GM20000 (cell line): ENCODE measurements around the gene PTPRG.

Experiments
- DNase-seq: peaks from one replicate; pipeline ENCODE4 v3.0.0; 2012; ENCODE audit warnings: low spot score
- TF ChIP-seq, protein P1 (sequence below): IDR thresholded peaks from 2 replicates; pipeline ENCODE4 v1.5.1; 2012; ENCODE audit warnings: mild to moderate bottlenecking, control low read depth; ENCODE audit errors: extremely low read depth, missing control alignments

Gene PTPRG

DNA sequence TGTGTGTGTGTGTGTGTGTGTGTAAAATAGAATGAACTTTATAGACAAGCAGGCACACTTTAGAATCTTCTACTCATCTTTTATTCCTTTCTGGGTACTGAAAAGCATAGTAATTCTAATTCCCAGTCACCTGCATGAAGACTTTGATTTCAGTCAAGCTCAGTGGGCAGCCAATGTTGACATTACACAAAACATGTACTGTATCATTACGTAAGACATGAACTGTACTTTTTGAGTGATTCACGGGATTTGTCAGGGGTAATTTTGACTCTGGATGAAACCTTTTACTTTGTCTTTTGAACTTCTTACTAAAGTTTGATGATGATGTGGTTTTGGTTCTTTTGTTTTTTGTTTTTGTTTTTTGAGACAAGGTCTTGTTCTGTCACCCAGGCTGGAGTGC, 38.8 kb downstream of the PTPRG start:
- TF ChIP-seq, protein P1, sequence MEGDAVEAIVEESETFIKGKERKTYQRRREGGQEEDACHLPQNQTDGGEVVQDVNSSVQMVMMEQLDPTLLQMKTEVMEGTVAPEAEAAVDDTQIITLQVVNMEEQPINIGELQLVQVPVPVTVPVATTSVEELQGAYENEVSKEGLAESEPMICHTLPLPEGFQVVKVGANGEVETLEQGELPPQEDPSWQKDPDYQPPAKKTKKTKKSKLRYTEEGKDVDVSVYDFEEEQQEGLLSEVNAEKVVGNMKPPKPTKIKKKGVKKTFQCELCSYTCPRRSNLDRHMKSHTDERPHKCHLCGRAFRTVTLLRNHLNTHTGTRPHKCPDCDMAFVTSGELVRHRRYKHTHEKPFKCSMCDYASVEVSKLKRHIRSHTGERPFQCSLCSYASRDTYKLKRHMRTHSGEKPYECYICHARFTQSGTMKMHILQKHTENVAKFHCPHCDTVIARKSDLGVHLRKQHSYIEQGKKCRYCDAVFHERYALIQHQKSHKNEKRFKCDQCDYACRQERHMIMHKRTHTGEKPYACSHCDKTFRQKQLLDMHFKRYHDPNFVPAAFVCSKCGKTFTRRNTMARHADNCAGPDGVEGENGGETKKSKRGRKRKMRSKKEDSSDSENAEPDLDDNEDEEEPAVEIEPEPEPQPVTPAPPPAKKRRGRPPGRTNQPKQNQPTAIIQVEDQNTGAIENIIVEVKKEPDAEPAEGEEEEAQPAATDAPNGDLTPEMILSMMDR: no peak
- DNase-seq: no peak

DNA sequence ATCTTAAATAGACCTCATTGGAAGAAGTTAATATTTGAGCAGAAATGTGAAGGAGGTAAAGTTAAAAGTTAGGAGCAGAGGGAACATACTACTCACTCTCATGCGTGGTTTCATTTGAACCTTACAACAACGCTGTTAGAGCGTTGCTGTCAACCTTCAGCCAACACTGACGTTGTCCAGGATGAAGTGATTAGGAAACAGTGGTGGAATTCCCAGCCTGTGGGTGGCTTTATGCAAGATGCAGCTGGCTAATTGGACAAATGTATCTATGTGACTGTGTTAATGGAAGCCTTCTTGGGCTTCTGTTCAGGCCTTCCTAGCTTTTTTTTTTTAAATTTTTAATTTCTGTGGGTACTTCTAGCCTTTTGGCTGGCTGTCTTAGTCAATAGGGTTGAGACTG, 40.5 kb downstream of the PTPRG start:
- TF ChIP-seq, protein P1: no peak
- no peak for DNase-seq

DNA sequence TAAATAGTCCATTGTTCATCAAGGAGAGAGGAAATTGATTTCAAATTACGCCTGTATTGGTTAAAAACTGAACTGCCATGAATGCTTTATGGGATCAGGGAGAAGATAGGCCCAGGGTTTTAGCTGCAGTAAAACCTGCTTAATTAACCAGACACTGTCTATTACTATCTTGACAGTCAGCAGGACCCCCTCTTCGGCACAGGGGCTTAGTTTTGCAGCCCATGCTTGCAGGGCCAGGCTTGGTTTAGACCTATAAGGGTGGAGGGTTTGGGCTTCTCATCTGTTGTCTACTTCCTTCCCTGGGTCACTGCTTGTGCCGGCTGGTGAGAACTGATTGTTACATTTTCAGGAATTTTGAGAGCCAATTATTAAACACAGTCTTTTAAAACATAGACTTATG, 41.1 kb downstream of the PTPRG start:
- TF ChIP-seq, protein P1: no peak
- DNase-seq: no peak

DNA sequence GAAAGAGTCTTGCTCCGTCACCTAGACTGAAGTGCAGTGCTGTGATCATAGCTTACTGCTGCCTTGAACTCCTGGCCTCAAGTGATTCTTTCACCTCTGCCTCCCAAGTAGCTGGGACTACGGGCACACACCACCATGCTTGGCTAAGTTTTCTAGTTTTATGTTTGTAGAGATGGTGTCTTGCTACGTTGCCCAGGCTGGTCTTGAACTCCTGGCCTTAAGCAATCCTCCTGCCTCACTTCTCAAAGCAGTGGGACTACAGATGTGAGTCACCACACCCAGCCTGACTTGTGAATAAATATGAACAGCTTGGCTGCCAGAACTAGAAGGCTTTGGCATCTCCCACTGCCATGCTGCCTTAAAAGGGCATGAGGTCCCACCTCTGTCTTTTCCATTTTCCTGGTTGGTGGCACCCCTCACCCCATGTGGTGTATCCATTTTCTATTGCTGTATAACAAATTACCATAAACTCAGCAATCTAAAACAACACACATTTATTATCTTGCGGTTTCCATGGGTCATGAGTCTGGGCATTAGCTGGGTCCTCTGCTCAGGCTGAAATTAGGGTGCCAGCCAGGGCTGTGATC, 44.3 kb downstream of the PTPRG start:
- DNase-seq: no peak
- TF ChIP-seq, protein P1: no peak

DNA sequence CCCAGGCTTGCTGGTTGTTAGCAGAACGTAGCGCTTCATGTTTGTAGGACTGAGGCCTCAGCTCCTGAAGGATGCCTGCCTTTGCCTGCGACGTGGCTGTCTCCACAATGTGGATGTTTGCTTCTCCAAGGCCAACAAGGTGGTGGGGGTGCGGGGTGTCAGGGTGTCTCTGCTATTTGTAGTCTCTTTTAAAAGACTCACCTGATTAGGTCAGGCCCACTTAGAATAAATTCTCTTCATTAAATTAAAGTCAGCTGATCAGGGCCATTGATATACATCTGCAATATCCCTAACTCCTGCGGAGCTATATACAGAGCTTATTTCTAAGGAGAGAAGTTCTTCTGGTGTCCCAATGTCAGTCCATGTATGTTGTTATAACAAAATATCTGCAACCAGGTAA, 44.8 kb downstream of the PTPRG start:
- no peak for DNase-seq
- TF ChIP-seq, protein P1: no peak

DNA sequence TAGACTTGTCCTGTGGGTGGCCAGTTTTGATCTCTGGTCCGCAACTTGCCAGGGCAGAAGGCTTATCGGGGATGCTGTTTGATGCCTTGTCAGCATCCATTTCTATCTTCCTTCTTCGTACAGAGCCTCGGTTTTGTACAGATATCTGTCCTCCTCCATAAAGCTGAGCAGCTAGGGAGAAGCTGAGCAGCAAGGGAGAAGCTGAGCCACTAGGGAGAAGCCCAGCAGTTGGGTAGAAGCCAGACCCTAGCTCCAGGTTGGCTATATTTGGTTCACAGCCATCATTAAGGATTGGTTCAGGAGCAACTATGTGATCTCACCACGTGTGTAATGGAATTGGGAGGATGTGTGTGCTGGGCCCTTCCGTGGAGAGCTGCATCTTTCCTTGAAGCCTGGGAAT, 46.7 kb downstream of the PTPRG start:
- DNase-seq: no peak

DNA sequence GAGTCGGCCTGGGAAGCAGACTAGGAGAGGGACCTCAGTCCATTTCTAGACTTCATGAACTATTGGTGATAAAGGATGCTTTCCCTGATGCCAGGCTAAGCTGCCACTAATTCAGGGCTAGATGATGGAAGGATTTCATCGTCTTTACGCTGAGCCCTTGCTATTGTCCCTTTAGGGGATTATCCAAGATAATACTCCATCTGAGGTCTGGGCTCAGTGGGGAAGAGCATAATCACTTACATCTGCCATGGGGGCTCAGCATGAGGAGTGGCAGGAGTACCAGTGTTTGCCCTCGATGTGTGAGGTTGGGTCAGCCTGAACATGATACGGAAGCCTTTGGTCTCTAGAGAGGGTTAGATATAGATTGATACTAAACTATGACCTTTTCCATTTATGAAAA, 47.3 kb downstream of the PTPRG start:
- DNase-seq: no peak

More for the DNA sequence above, 46.7 kb downstream of the PTPRG start:
- TF ChIP-seq, protein P1: no peak

More for the DNA sequence above, 47.3 kb downstream of the PTPRG start:
- TF ChIP-seq, protein P1: no peak
